Erythroblast (primary cell): ENCODE data around the gene CEP126.
"Not testable (repeated sequence)": the region's sequence is repeated elsewhere in the genome, so short reads cannot be mapped to it uniquely, and the experiment has no call there.

Experiments used
- DNase-seq, 2 experiments: peaks; one replicate each; lab custom pipeline; 2025; lab: John Stamatoyannopoulos, UW
- GATA1 ChIP-seq: IDR thresholded peaks from 2 replicates; pipeline ENCODE4 v1.6.1; 2011; ENCODE audit warnings: low read depth, mild to moderate bottlenecking, control low read depth, low read length, moderate library complexity
- POLR2A ChIP-seq: IDR thresholded peaks from 2 replicates; pipeline ENCODE4 v1.6.1; 2011; ENCODE audit warnings: mild to moderate bottlenecking, low read length

Gene CEP126

GRCh38 chr11:101955278-101955677 is 40.5 kb downstream of the CEP126 start:
- no peak for DNase-seq
- TF ChIP-seq POLR2A (no peak), GATA1 (no peak)

DNA sequence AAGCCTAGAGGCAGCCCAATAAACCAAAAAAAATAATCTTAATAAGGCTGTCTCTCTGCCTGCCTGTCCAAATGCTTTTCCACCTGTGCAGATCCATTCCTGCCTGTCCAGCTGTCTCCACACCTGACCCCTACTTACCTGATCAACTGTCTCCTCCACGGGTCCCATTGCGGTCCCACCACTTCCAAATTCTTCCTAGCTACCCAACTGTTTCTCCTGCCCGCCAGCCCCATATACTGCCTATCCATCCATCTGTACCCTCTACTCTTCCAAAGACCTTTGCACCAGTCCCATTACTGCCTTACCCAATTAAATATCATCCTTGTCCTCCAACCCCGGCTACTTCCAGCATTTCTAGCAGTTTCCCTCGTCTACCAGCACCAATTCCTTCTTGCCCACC is 40.9 kb downstream of the CEP126 start:
- DNase-seq = no peak
- TF ChIP-seq POLR2A (no peak), GATA1 (no peak)

DNA sequence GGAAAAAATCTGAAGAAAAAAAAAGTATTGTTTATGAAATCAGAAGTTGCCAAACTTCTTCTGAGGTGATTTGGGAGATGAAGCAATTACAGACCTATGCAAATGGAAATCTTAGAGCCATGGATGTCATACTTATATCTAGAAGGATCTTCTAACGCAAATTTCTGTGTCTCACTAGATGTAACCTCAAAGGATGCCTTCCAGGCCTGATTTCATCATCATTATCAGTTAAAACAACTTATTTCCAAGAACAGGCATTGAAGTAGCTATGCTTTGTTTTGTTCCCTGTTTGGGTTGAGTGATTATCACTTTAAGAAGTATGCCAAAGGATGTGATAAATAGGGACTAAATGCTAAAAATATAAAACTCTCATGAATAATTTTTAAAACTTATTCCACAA is 45.4 kb downstream of the CEP126 start:
- no peak for DNase-seq
- TF ChIP-seq POLR2A = no peak
- TF ChIP-seq GATA1 = no peak

GRCh38 chr11:101964200-101964599 is 49.4 kb downstream of the CEP126 start:
- not testable (repeated sequence) for DNase-seq

GRCh38 chr11:101974255-101974654 is 59.4 kb downstream of the CEP126 start:
- TF ChIP-seq GATA1 (no peak), POLR2A (no peak)
- no peak for DNase-seq

DNA sequence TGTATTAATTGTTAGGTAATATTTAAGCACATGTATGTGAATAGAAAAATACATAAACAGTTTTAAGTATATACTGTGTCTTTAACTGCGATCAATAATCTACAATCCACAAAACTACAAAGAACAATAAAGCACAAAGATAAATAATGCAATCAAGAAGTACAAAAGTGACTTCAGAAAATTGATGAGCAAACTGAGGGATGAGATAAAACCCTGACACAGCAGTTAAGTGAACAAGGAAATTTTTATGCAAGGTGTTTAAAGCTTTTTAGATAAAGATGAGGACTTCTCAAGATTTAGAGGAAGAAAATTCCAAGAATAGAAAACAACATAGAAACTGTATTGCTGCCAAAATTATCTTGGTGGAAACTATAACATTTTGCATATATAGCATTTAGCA is 60.0 kb downstream of the CEP126 start:
- TF ChIP-seq GATA1 (no peak), POLR2A (no peak)
- no peak for DNase-seq

DNA sequence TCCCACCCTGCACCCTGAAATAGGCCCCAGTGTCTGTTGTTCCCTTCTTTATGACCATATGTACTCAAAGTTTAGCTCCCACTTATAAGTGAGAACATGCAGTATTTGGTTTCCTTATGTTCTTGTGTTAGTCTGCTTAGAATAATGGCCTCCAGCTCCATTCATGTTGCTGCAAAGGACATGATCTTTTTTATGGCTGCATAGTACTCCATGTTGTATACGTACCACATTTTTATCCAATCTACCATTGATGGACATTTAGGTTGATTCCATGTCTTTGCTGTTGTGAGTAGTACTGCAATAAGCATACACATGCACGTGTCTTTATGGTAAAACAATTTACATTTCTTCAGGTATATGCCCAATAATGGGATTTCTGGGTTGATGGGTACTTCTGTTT is 60.9 kb downstream of the CEP126 start:
- DNase-seq = no peak
- TF ChIP-seq POLR2A (no peak), GATA1 (no peak)

DNA sequence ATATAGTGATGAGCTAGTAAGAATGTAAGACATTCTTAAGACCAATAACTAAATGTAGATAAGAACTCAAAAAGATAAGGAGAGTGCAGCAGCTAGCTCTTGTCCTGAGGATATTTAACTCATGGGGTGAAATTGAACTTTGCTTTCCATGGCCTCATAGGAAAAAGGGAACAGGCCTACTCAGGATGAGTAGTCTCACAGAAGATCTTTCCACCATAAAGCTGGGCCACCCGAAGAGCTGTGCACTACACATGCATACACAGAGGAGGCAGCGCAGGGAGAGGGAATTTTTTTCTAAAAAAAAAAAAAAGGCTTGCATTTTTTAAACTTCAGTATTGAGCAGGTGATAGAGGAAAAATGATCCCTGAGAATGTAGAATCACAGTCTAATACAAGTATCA is 72.6 kb downstream of the CEP126 start:
- no peak for DNase-seq
- no peak for TF ChIP-seq POLR2A
- TF ChIP-seq GATA1 = no peak

DNA sequence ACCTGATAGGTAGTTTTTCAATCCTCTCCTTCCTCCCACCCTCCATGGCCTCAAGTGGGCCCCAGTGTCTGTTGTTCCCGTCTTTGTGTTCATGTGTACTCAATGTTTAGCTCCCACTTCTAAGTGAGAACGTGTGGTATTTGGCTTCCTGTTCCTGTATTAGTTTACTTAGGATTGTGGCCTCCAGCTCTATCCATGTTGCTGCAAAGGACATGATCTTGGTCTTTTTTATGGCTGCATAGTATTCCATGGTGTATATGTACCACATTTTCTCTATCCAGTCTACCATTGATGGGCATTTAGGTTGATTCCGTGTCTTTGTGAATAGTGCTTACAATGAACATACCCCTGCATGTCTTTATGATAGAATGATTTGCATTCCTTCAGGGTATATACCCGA is 78.4 kb downstream of the CEP126 start:
- TF ChIP-seq POLR2A (no peak), GATA1 (no peak)

GRCh38 chr11:101994052-101994469 is 79.3 kb downstream of the CEP126 start:
- not testable (repeated sequence) for DNase-seq

More for the DNA sequence above, 78.4 kb downstream of the CEP126 start:
- DNase-seq = no peak

- no peak for DNase-seq
- TF ChIP-seq POLR2A = no peak
- no peak for TF ChIP-seq GATA1
These were observed 81.3 kb downstream of the CEP126 start for GRCh38 chr11:101996111-101996510.

DNA sequence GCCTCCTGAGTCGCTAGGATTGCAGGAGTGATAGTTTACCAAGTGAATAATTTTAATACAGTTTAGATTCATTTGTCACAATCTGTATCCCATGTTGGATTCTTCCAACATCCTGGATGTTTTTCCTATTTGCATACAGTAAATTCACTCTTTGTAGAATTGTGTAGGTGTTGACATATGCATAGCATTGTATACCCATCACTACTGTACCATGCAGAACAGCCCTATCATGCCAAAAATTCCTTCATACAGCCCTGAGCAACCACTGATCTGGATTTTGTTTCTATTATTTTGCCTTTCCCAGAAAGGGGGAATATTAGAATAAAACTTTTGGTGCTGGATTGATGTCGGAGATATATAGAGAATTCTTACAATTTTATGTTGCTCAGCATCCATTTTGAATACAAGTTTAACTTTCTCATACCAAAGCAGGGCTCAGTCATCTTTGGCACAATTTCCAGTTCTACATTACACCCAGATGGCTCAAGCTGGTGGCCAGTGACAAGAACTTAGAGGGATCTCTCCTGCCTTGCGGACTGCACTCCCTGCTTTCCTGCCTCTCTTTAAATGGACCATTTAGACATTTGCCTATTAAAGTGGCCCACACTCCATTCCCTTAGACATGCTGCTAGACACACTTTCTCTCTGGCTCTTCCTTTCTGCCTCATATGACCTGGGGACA is 87.0 kb downstream of the CEP126 start:
- no peak for DNase-seq
- TF ChIP-seq GATA1 = no peak
- no peak for TF ChIP-seq POLR2A

DNA sequence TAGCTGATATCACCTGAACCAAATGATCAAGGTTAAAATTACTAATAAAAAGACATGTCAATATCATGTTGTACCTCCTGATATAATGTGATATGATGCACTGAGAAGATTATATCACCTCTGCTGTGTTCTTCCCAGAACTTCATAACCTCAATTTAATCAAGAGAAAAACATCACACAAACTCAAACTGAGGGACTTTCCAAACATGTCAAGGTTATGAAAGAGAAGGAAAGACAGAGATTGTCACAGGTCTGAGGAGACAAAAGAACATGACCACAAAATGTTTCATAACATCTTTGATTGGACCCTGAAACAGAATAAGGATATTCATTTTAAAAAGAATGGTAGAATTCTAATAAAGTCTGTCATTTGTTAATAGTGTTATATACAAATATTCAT is 89.4 kb downstream of the CEP126 start:
- no peak for TF ChIP-seq GATA1
- TF ChIP-seq POLR2A = no peak
- DNase-seq = no peak

DNA sequence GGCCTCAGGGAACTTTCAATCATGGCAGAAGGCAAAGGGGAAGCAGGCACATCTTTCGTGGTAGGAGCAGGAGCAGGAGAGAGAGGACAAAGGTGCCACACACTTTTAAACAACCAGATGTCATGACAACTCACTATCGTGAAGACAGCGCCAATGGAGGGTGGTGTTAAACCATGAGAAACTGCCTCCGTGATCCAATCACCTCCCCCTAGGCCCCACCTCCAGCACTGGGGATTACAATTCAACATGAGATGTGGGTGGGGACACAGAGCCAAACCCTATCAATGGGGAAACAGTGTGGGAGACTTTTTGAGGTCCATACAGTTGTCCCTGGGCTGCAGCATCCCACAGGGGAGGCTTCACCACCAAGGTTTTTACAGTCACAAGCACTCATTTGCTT is 90.5 kb downstream of the CEP126 start:
- TF ChIP-seq GATA1 = no peak
- TF ChIP-seq POLR2A = no peak

DNA sequence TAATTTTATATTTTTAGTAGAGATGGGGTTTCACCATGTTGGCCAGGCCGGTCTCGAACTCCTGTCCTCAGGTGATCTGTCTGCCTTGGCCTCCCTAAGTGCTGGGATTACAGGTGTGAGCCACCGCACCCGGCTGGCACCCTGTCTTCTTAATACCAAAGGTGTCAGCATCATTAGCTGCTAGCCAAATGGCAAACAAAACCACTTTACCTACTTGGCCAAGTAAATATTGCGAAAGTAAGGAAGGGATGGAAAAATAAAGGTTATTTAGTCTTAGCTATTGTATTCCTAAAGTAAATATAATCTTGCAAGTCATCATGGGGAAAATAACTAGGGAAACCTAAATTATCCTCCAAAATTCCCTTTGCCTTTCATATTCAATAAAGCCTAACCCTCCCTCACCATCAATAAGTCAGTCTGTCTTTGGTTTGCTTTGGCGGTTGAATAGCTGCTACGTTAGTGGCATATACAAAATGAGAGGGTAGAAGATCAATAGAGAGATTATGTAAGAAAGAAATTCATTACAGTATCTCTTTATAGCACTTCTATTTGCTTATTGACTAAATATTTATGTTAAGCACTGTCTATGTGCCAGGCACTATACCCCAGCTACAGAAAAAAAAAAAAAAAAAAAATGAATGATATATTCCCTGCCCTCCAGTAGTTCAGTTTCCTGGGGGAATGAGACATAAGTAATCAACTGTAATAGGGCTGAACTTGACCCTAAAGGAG is 92.2 kb downstream of the CEP126 start:
- DNase-seq = no peak
- no peak for TF ChIP-seq GATA1
- TF ChIP-seq POLR2A = no peak

More for the DNA sequence above, 90.5 kb downstream of the CEP126 start:
- no peak for DNase-seq
